Keratinocyte (primary cell): ENCODE results near the gene ZNF460.

Experiments used
- EZH2 ChIP-seq: IDR thresholded peaks from one replicate; pipeline ENCODE4 v1.6.1; 2012; ENCODE audit warnings: inconsistent platforms, mild to moderate bottlenecking, low read length, moderate library complexity
- TF ChIP-seq, protein P1 (sequence below), 3 experiments: IDR thresholded peaks in 1 of 3; conservative IDR thresholded peaks in 1 of 3; optimal IDR thresholded peaks in 1 of 3; 2 replicates in 2 of 3; 3 replicates in 1 of 3; pipeline versions ENCODE3 to v1.5.1; 2011; ENCODE audit warnings: low read length in 3 of 3, mild to moderate bottlenecking in 3 of 3, moderate library complexity in 2 of 3, control low read depth in 1 of 3, inconsistent platforms in 1 of 3; ENCODE audit not compliant: insufficient read depth in 2 of 3; ENCODE audit errors: extremely low read depth in 1 of 3

DNA sequence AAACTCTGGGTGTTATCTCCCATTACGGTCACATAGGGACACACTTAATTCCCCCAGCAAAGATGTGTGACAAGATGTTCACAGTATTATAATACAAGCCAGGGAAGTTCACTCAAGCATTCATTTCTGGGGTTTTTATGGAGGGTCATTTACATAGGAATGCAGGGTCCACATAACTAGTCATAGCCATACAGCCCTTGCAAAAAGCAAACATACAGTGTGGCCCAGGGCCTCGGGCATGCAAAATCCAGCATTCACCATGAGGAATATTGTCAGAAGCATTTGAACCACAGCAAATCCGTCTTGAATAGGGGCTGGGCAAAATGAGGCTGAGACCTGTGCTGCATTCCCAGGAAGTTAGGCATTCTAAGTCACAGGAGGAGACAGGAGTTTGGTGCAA, 13.0 kb upstream of the ZNF460 start:
- no peak for TF ChIP-seq EZH2
- TF ChIP-seq, protein P1, sequence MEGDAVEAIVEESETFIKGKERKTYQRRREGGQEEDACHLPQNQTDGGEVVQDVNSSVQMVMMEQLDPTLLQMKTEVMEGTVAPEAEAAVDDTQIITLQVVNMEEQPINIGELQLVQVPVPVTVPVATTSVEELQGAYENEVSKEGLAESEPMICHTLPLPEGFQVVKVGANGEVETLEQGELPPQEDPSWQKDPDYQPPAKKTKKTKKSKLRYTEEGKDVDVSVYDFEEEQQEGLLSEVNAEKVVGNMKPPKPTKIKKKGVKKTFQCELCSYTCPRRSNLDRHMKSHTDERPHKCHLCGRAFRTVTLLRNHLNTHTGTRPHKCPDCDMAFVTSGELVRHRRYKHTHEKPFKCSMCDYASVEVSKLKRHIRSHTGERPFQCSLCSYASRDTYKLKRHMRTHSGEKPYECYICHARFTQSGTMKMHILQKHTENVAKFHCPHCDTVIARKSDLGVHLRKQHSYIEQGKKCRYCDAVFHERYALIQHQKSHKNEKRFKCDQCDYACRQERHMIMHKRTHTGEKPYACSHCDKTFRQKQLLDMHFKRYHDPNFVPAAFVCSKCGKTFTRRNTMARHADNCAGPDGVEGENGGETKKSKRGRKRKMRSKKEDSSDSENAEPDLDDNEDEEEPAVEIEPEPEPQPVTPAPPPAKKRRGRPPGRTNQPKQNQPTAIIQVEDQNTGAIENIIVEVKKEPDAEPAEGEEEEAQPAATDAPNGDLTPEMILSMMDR (optimal IDR thresholded peaks at IDR 0.05 in 1 of 3, IDR thresholded peaks at IDR 0.05 in 1 of 3, conservative IDR thresholded peaks at IDR 0.05 in 1 of 3; ENCODE audit: extremely low read depth in 1 of 3, insufficient read depth in 2 of 3, low read length in 3 of 3): no peak
